Activated CD8-positive, alpha-beta memory T cell treated with anti-CD3 and anti-CD28 coated beads, Interleukin-2, amount 50 U/mL, for 4 hours (primary cell): ENCODE data around the gene MAP3K9.

ENCODE experiments used
- DNase-seq: peaks from one replicate; pipeline ENCODE4 v3.0.0-alpha.2; 2020

The MAP3K9 gene

DNA sequence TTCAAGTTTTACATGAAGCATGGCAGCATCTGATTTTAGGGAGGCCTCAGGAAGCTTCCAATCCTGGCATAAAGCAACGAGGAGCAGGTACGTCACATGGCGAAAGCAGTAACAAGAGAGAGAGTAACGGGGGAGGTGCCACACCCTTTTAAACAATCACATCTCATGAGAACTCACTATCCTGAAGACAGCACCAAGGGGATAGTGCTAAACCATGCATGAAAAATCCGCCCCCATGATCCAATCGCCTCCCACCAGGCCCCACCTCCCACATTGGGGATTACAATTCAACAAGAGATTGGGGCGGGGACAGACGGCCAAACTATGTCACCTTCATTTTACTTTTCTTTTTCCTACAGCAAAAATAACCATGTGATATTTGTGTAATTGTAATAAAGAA, 7.2 kb upstream of the MAP3K9 start:
- DNase-seq = no peak

GRCh38 chr14:70814466-70814865, 5.2 kb upstream of the MAP3K9 start:
- no peak for DNase-seq

GRCh38 chr14:70812124-70812818, 3.0 kb upstream of the MAP3K9 start:
- DNase-seq = no peak

- DNase-seq = no peak
Observed at GRCh38 chr14:70811578-70811977, 2.3 kb upstream of the MAP3K9 start.

GRCh38 chr14:70811050-70811449, 1.7 kb upstream of the MAP3K9 start:
- no peak for DNase-seq

GRCh38 chr14:70810621-70811020, 1.3 kb upstream of the MAP3K9 start:
- no peak for DNase-seq

DNA sequence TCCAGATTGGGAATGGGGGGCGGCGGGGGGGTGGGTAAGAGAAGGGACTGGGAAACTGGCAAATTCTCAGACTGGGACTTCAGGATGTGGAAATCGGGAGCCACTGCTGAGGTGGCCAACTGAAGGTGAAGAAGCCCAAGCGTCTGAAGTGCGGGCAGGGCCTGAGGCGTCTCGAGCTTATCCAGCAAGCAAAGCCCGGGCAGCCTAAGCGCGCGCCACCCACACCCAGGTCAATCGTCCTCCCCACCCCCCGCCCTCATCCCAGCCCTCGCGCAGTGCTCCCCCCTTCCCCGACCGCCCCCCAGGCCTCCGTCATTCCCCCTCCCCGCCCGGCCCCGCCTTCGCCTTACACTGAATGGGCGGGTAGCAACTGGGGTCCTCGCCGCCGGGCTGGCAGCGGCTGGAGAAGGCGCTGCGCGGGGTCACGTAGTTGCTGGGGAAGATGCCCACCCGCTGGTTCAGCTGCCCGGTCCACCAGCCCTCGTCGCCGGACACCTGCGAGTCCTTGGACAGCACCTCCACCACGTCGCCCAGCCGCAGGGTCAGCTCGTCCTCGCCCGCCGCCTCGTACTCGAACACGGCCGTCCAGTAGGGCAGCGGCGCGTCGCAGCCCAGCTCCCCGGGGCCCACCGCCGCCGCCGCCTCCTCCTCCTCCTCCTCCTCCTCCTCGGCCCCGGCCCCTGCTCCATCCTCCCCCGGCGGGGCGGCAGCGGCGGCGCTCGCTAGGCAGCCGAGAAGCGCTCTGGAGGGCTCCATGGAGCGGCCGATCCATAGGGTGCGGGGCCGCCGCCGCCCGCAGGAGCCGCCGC, 693 bp downstream of the MAP3K9 start:
- peak; percentile 57 for DNase-seq

DNA sequence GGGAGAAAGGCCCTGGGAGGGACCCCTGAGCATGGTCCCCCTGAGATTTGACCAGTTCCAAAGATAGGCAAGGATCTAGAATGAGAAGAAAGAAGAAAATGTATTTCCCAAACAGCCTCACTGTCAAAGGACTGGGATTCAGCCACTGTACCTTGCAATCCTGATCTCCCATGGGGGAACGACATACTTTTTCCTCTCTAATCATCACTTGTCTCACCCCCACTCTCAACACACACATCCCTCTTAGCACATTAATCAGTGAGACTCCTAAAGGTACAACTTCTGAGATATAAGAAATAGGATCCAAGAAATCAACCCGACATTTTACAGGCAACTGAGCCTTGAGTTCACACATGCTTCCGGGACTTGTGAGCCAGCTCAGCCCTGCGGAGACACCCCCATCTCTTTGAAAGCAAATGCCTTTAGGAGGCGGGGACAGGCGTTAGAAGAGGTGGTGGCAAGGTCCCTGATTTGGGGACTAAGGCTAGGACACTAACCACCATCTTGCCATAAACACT, 1.4 kb downstream of the MAP3K9 start:
- peak; percentile 61 for DNase-seq

DNA sequence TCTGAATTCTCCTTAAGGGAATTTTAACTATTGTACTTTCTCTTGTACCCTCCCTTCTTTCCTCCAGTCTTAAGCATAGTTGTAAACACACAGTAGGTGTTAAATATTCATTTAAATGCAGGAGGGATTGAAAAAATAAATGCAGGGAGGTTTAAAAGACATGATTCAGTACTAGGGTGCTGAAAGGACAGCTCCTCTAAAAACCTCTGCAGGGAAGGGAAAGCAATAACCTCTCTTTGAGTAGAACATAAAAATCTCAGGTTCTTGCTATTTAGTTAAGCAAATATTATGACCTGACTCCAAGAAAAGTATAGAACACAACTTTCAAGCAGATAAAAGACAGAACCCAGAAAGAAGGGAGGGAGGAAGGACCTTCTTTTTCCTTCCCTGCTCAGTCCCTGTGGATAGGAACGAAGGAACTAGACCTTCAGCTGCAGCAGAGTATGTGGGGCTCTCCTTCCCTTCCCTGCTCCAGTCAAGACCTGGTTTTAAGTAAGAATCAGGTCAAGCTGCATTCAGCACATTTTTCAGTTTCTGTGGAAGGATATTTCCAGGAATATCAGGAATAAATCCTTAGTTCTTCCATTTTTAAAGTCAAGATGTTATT, 4.7 kb downstream of the MAP3K9 start:
- no peak for DNase-seq

- no peak for DNase-seq
Observed at GRCh38 chr14:70803321-70804310, 5.7 kb downstream of the MAP3K9 start.

GRCh38 chr14:70802379-70802778, 6.9 kb downstream of the MAP3K9 start:
- DNase-seq = no peak

DNA sequence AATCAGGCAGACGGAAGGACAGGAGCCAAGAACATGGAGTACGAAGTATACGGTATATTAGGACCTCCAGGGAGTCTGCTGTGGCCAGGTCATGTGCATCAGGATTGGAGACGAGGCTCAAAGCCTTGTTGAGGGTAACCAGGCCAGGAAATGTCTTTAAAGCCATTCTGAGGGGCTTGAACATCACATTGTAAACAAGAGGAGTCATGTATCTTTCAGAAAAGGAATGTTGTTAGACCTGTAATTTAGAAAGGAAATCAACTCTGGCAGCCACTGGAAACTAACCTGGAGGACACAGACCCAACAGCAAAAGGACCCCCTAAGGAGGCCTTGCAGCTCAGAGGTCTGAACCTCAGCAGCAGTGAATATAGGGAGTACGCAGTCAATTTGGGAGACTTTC, 7.5 kb downstream of the MAP3K9 start:
- DNase-seq = no peak

GRCh38 chr14:70796551-70796950, 12.8 kb downstream of the MAP3K9 start:
- no peak for DNase-seq

GRCh38 chr14:70794294-70794693, 15.0 kb downstream of the MAP3K9 start:
- no peak for DNase-seq

DNA sequence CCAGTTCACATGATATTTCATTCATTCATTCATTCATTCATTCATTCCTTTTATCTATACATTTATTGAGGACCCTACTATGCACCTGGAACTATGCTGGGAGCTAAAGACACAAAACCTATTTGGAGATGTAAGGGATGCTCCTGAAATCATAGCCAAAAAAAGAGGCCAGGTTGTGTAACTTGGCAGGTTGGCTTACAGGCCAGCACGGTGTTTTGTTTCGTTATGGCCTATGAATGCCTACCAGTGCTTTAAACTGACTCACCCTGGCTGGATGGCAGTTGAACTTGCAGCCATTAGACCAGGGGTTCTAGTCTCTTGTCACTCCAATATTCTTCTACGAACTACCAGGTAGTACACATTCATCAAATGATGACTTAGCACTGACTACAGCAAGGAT, 15.7 kb downstream of the MAP3K9 start:
- DNase-seq = no peak

DNA sequence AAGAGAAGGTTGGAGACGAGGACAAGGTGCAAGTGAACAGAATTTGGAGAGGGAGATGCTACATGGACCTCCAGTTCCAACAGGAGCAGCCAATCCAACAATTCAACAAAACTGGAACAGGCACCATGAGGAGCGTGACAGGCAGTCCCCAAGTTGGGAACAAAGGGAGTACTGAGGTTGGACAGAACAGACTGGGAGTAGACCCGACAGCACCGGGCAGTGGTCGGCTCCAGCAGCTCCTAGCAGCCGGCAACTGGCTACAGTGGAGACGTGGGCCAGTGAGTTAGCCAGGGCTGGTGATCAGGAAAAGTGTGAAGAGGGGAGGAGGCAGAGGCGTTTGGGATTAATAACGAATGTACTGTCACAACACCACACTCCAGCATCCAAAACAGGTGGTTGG, 16.4 kb downstream of the MAP3K9 start:
- no peak for DNase-seq

GRCh38 chr14:70791971-70792370, 17.3 kb downstream of the MAP3K9 start:
- no peak for DNase-seq

GRCh38 chr14:70789961-70790360, 19.4 kb downstream of the MAP3K9 start:
- DNase-seq = no peak

DNA sequence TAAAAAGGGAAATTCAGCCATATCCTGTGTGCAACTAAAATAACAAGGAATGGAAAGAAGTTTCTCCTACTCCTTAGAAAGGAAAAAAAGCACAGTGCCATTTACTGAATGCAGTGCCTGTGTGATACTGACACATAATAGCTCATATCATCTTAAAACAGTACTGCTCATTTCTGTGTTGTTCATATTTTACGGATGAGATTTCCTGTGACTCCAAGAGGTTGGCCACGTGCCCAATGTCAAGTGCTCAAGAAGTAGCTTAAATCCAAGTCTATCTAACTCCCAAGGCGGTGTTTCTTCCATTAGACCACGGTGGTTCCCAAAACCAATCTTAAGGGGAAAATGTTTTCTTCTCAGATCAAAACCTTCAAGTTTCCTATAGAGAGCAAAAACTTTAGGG, 20.0 kb downstream of the MAP3K9 start:
- DNase-seq = no peak

DNA sequence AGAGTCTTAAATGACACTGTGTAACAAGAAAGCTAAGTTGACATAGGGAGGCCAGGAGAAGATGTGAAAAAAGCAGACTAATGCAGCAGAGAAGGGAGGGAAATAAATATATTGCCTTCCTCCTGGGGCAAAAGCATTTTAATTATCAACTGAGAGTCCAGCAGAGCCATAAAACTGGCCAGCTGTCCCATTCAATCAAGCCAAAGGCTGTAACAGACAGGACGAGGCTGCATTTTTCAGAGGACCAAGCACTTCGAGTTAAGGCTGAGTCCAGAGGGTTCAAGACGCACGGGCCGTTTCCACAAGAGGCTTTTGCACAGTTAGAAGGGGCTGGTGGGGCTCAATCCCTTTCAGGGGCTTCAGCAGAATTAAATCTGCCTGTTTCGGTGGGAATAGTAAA, 20.4 kb downstream of the MAP3K9 start:
- no peak for DNase-seq

DNA sequence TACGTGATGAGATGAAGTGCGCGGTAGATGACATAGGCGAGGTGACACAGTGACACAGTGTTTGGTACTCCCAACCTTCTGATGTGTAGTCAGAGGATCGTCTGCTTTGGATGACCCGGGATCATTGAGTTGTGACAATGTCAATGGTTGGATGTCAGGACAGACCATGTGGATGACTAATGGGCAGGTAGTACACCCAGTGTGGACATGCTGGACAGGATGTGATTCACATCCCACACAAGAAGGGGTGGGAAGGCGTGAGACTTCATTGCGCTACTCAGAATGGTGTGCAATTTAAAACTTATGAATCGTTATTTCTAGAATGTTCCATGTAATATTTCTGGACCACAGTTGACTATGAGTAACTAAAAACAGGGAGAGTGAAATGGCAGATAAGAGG, 23.8 kb downstream of the MAP3K9 start:
- DNase-seq = no peak

DNA sequence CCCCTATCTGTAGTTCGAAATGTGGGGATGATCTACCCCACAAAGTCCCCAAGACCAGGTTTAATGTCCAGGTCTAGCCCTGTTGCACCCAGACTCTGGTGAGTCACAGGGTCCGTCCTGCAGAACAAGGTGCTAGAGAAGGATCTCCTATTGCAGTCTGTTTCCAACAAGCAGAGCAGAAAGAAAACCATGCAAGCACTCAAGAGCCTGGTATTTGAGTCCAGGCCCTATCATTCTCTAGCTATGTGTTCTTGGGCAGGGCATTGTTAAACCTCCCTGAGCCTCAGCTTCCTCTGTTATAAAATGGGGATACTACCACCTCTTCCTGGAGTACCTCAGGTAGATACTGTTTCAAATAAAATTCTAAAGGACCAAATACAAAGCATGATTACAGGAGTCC, 24.4 kb downstream of the MAP3K9 start:
- DNase-seq = no peak

- DNase-seq = no peak
Observed at GRCh38 chr14:70782361-70782760, 27.0 kb downstream of the MAP3K9 start.
